Adipocyte (in vitro differentiated cells): ENCODE results near the gene OSBPL5.

Experiments
- DNase-seq: peaks from one replicate; pipeline ENCODE4 v3.0.0-alpha.2; 2015; ENCODE audit warnings: low read depth
- H3K27me3 ChIP-seq: replicated peaks from 2 replicates; pipeline ENCODE4 v1.7.0; 2013; ENCODE audit warnings: mild to moderate bottlenecking, low read length, moderate library complexity; ENCODE audit not compliant: control insufficient read depth, insufficient read depth
- H3K36me3 ChIP-seq: 2 replicates; pipeline ENCODE4 v1.7.0; 2013; ENCODE audit warnings: low read length, mild to moderate bottlenecking, moderate library complexity; ENCODE audit not compliant: control insufficient read depth, insufficient read depth, severe bottlenecking
- H3K4me1 ChIP-seq: 2 replicates; pipeline ENCODE4 v1.7.0; 2013; ENCODE audit warnings: mild to moderate bottlenecking, low read length, moderate library complexity; ENCODE audit not compliant: control insufficient read depth, insufficient read depth
- H3K4me3 ChIP-seq: 2 replicates; pipeline ENCODE4 v1.7.0; 2013; ENCODE audit warnings: mild to moderate bottlenecking, low read length, moderate library complexity
- H3K9ac ChIP-seq: 2 replicates; pipeline ENCODE4 v1.7.0; 2013; ENCODE audit warnings: mild to moderate bottlenecking, low read length, moderate library complexity
- H3K9me3 ChIP-seq: 2 replicates; pipeline ENCODE4 v1.7.0; 2013; ENCODE audit warnings: mild to moderate bottlenecking, low read length, moderate library complexity; ENCODE audit not compliant: control insufficient read depth

The OSBPL5 gene

GRCh38 chr11:3133261-3134217 is 31.6 kb downstream of the OSBPL5 start:
- Histone ChIP-seq H3K9me3 (no peaks in the 10 kb centered on the region), H3K27me3 (no peaks in the 10 kb centered on the region), H3K4me1 (no peaks in the 10 kb centered on the region), H3K9ac (no peak overlapping the region), H3K4me3 (no peak overlapping the region), H3K36me3 (peaks cover 3% of the 10 kb centered on the region)
- DNase-seq = no peak

GRCh38 chr11:3132831-3133260 is 32.3 kb downstream of the OSBPL5 start:
- Histone ChIP-seq H3K4me1 (no peaks in the 10 kb centered on the region), H3K27me3 (no peaks in the 10 kb centered on the region), H3K36me3 (peaks cover 7% of the 10 kb centered on the region), H3K9ac (no peak overlapping the region), H3K4me3 (no peak overlapping the region), H3K9me3 (no peaks in the 10 kb centered on the region)
- DNase-seq = no peak

GRCh38 chr11:3132271-3132781 is 32.8 kb downstream of the OSBPL5 start:
- Histone ChIP-seq H3K27me3 (no peaks in the 10 kb centered on the region), H3K4me3 (no peak overlapping the region), H3K9ac (no peak overlapping the region), H3K9me3 (no peaks in the 10 kb centered on the region), H3K36me3 (peaks cover 7% of the 10 kb centered on the region), H3K4me1 (no peaks in the 10 kb centered on the region)
- DNase-seq = no peak

DNA sequence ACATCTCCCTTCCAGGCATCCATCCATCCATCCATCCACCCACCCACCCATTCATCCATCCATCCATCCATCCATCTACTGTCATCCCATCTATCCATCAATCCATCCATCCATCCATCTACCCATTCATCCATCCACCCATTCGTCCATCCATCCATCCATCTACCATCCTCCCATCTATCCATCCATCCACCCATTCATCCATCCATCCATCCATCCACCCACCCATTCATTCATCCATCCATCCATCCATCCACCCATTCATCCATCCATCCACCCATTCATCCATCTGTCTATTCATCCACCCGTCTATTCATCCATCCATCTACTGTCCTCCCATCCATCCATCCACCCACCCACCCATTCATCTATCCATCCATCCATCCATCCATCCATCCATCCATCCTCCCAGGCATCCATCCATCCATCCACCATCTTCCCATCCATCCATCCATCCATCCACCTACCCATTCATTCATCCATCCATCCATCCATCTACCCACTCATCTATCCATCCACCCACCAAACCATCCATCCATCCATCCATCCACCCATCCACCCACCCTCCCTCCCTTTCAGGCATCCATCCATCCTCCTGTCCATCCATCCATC is 33.7 kb downstream of the OSBPL5 start:
- Histone ChIP-seq H3K36me3 (peaks cover 13% of the 10 kb centered on the region), H3K4me1 (no peaks in the 10 kb centered on the region), H3K9me3 (no peaks in the 10 kb centered on the region), H3K27me3 (no peaks in the 10 kb centered on the region), H3K9ac (no peak overlapping the region), H3K4me3 (no peak overlapping the region)
- no peak for DNase-seq

- H3K9me3 ChIP-seq = no peaks in the 10 kb centered on the region
- DNase-seq = no peak
- H3K4me1 ChIP-seq = no peaks in the 10 kb centered on the region
- H3K4me3 ChIP-seq = no peak overlapping the region
- H3K27me3 ChIP-seq = no peaks in the 10 kb centered on the region
- peaks cover 19% of the 10 kb centered on the region for H3K36me3 ChIP-seq
- no peak overlapping the region for H3K9ac ChIP-seq
Measured at GRCh38 chr11:3130269-3131071, 34.6 kb downstream of the OSBPL5 start.

GRCh38 chr11:3129591-3130268 is 35.4 kb downstream of the OSBPL5 start:
- Histone ChIP-seq H3K9ac (no peak overlapping the region), H3K9me3 (no peaks in the 10 kb centered on the region), H3K4me3 (no peak overlapping the region), H3K36me3 (peaks cover 19% of the 10 kb centered on the region), H3K27me3 (no peaks in the 10 kb centered on the region), H3K4me1 (peaks cover 5% of the 10 kb centered on the region)
- DNase-seq = no peak

DNA sequence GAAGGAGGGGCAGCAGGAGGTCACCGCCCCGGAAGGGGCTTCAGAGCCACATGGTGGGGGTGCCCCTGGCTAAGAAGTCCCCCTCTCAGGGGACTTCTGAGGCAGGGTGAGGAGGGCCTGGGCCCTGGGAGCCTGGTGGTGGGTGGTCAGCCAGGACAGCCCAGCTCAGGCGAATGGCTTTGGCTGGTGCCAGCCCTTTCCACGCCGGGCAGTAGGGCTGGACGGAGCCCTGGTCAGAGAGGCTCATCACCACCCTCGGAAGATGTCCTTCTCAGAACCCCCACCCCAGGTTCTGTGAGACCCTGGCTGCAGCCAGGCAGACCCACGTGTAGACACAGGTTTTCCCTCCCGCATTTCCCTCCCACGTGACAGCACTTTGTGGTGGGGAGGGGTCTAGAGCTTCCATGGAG is 35.9 kb downstream of the OSBPL5 start:
- H3K27me3 ChIP-seq = no peaks in the 10 kb centered on the region

GRCh38 chr11:3128356-3129180 is 36.5 kb downstream of the OSBPL5 start:
- Histone ChIP-seq H3K4me1 (peaks cover 16% of the 10 kb centered on the region), H3K4me3 (no peak overlapping the region), H3K27me3 (no peaks in the 10 kb centered on the region), H3K9ac (no peak overlapping the region), H3K36me3 (peaks cover 19% of the 10 kb centered on the region), H3K9me3 (no peaks in the 10 kb centered on the region)
- no peak for DNase-seq

More for the DNA sequence above, 35.9 kb downstream of the OSBPL5 start:
- H3K9ac ChIP-seq = no peak overlapping the region
- peaks cover 10% of the 10 kb centered on the region for H3K4me1 ChIP-seq
- no peak overlapping the region for H3K4me3 ChIP-seq
- H3K9me3 ChIP-seq = no peaks in the 10 kb centered on the region
- H3K36me3 ChIP-seq = peaks cover 19% of the 10 kb centered on the region
- DNase-seq = no peak

DNA sequence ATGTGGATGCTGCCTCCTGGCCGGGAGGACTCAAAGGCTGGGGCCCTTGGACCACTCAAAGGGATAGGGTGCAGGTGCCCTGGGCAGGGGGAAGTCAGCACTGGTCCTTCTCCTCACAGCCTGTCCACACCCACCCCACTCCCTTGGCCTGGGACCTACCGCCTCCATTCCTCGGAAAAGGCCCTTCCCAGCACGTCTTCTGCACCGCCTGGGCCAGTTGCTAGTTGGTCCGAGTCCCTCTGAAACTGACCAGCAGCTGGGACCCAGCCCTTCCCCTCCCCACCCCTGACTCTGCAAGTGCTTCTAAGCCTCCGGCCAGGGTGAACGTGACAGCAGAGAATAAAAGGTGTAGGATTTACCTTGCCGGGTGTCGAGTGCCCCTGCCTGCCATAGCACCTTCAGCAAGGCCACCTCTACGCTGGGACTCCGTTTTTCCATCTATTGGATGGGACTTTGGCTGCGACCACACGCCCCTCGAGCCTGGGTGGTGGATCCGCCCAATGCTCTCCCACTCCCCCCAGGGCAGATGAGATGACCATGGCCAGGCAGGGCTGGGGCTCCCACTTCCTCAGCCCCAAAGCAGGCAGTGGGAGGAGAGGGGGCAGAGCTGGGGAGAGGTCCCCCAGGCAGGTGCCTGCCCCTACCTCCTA is 37.3 kb downstream of the OSBPL5 start:
- Histone ChIP-seq H3K27me3 (no peaks in the 10 kb centered on the region), H3K4me3 (no peak overlapping the region), H3K4me1 (peaks cover 23% of the 10 kb centered on the region), H3K9me3 (no peaks in the 10 kb centered on the region), H3K36me3 (peaks cover 19% of the 10 kb centered on the region), H3K9ac (no peak overlapping the region)
- DNase-seq = no peak
